Vagina (tissue), 2 donors: Measurements from ENCODE around the gene NLRP10. TPM values are rescaled to one million over a fixed set of nuclear protein-coding genes. Genes with fewer than 3 reads are reported as not detected.
A peak's percentile ranks its signal among the peaks of the same experiment; 100 is the strongest.

Experiments used
- DNase-seq, 2 donors: peaks; one replicate each; pipeline ENCODE4 v3.0.0-alpha.2; 2017; ENCODE audit errors: extremely low spot score in 2 of 2
- H3K27ac ChIP-seq: fragments of 200-600 bp; sonication (generic); one replicate; pipeline ENCODE4 v1.5.1; 2019
- H3K27me3 ChIP-seq: fragments of 200-600 bp; sonication (generic); one replicate; pipeline ENCODE4 v1.5.1; 2019
- H3K36me3 ChIP-seq, 2 donors: fragments of 200-600 bp; sonication (generic); one replicate each; pipeline ENCODE4 v1.5.1; 2017 to 2019
- H3K4me1 ChIP-seq: fragments of 200-600 bp; sonication (generic); one replicate; pipeline ENCODE4 v1.5.1; 2019
- H3K4me3 ChIP-seq, 2 donors: fragments of 200-600 bp; sonication (generic); 1 replicate in 1 of 2; 2 replicates in 1 of 2; pipeline ENCODE4 v1.5.1; 2016 to 2019
- H3K9me3 ChIP-seq: fragments of 200-600 bp; sonication (generic); one replicate; pipeline ENCODE4 v1.5.1; 2019
- CTCF ChIP-seq, 3 experiments: fragments of 450-650 bp in 2 of 3; fragments of 200-600 bp in 1 of 3; sonication (generic) in 1 of 3; IDR thresholded peaks; one replicate each; pipeline ENCODE4 v1.5.1; 2017 to 2019; ENCODE audit warnings: antibody characterized with exemption in 3 of 3, mild to moderate bottlenecking in 2 of 3, moderate library complexity in 2 of 3
- POLR2A ChIP-seq, 2 donors: fragments of 450-650 bp; IDR thresholded peaks; one replicate each; pipeline ENCODE4 v1.6.1; 2017; ENCODE audit warnings: antibody characterized with exemption in 2 of 2, mild to moderate bottlenecking in 2 of 2, moderate library complexity in 2 of 2
- POLR2AphosphoS5 ChIP-seq, 2 donors: sonication (generic); formaldehyde crosslinking; IDR thresholded peaks; one replicate each; pipeline ENCODE4 v1.9.0; 2017; ENCODE audit warnings: antibody characterized with exemption in 2 of 2, mild to moderate bottlenecking in 2 of 2, low read depth in 1 of 2; ENCODE audit not compliant: insufficient read depth in 1 of 2
- intact Hi-C: fragments of 100-400 bp; cut with DNase I; formaldehyde crosslinking; loops from one replicate; pipeline ENCODE4 v1.15.1; 2023
- total RNA-seq: library from RNA; depleted of rRNA; stranded (reverse); fragments of >200 nt; gene quantifications from one replicate; pipeline ENCODE4 v1.2.3, GENCODE V29; 2016

NLRP10 gene
- total RNA-seq, 1 donor from 2014 or later: not detected

GRCh38 chr11:7986768-7987559, 21.7 kb upstream of the NLRP10 start, which contains the start of gene EIF3F:
Gene EIF3F (plus strand): TSS chr11:7987337. CDS start chr11:7987353, 16 bp downstream.
- DNase-seq: peak; percentile 98 to 99
- H3K27me3 ChIP-seq: no peaks in the 10 kb centered on the region
- H3K27ac ChIP-seq: peak within 1 kb of the TSS; percentile 75
- no peaks in the 10 kb centered on the region for H3K9me3 ChIP-seq
- peak within 1 kb of the TSS; percentile 70 to 90 for H3K4me3 ChIP-seq
- peaks cover 0 to 15% of the 10 kb centered on the region in 2 donors for H3K36me3 ChIP-seq
- peaks cover 35% of the 10 kb centered on the region for H3K4me1 ChIP-seq
- intact Hi-C loops: loop anchor here (10.0 kb wide), 1 partner anchor 92 kb away; no protein-coding TSS in a partner anchor
- TF ChIP-seq POLR2A (IDR thresholded peaks at IDR 0.05) (no peak), CTCF (IDR thresholded peaks at IDR 0.05) (peak; percentile 60 to 91 (median 83)), POLR2AphosphoS5 (IDR thresholded peaks at IDR 0.05; ENCODE audit: insufficient read depth in 1 of 2, low read depth in 1 of 2) (peak; percentile 77 to 99)

- H3K27ac ChIP-seq: no peak overlapping the region
- TF ChIP-seq POLR2A (IDR thresholded peaks at IDR 0.05) (no peak), CTCF (IDR thresholded peaks at IDR 0.05) (no peak), POLR2AphosphoS5 (IDR thresholded peaks at IDR 0.05; ENCODE audit: insufficient read depth in 1 of 2, low read depth in 1 of 2) (no peak)
- no peak overlapping the region for H3K4me3 ChIP-seq
- H3K9me3 ChIP-seq: no peaks in the 10 kb centered on the region
- peaks cover 22% of the 10 kb centered on the region for H3K4me1 ChIP-seq
- peaks cover 0 to 5% of the 10 kb centered on the region in 2 donors for H3K36me3 ChIP-seq
- no peaks in the 10 kb centered on the region for H3K27me3 ChIP-seq
- intact Hi-C loops: loop anchor here (10.0 kb wide), 1 partner anchor 89 kb away; no protein-coding TSS in a partner anchor
- no peak for DNase-seq
These were observed 18.8 kb upstream of the NLRP10 start for GRCh38 chr11:7983832-7984590.

GRCh38 chr11:7982582-7983119, 17.4 kb upstream of the NLRP10 start:
- intact Hi-C loops: loop anchor here (10.0 kb wide), 1 partner anchor 88 kb away; no protein-coding TSS in a partner anchor
- no peaks in the 10 kb centered on the region for H3K9me3 ChIP-seq
- TF ChIP-seq POLR2AphosphoS5 (IDR thresholded peaks at IDR 0.05; ENCODE audit: insufficient read depth in 1 of 2, low read depth in 1 of 2): no peak
- TF ChIP-seq POLR2A (IDR thresholded peaks at IDR 0.05): no peak
- no peak for TF ChIP-seq CTCF (IDR thresholded peaks at IDR 0.05)

GRCh38 chr11:7981619-7982157, 16.4 kb upstream of the NLRP10 start:
- Histone ChIP-seq H3K9me3 (no peaks in the 10 kb centered on the region), H3K36me3 (no peaks in the 10 kb centered on the region), H3K4me1 (peaks cover 8% of the 10 kb centered on the region), H3K4me3 (no peak overlapping the region), H3K27ac (no peak overlapping the region), H3K27me3 (no peaks in the 10 kb centered on the region)
- no peak for TF ChIP-seq POLR2AphosphoS5 (IDR thresholded peaks at IDR 0.05; ENCODE audit: insufficient read depth in 1 of 2, low read depth in 1 of 2)
- TF ChIP-seq POLR2A (IDR thresholded peaks at IDR 0.05): no peak
- no peak for TF ChIP-seq CTCF (IDR thresholded peaks at IDR 0.05)
- intact Hi-C loops: loop anchor here (10.0 kb wide), 1 partner anchor 87 kb away; no protein-coding TSS in a partner anchor
- DNase-seq: no peak

More at GRCh38 chr11:7982582-7983119, 17.4 kb upstream of the NLRP10 start:
- no peak overlapping the region for H3K4me3 ChIP-seq
- no peaks in the 10 kb centered on the region for H3K36me3 ChIP-seq
- H3K27me3 ChIP-seq: no peaks in the 10 kb centered on the region
- peaks cover 9% of the 10 kb centered on the region for H3K4me1 ChIP-seq
- DNase-seq: no peak
- no peak overlapping the region for H3K27ac ChIP-seq
